ENCODE measurements around the gene SEMA4D.

SEMA4D gene

DNA sequence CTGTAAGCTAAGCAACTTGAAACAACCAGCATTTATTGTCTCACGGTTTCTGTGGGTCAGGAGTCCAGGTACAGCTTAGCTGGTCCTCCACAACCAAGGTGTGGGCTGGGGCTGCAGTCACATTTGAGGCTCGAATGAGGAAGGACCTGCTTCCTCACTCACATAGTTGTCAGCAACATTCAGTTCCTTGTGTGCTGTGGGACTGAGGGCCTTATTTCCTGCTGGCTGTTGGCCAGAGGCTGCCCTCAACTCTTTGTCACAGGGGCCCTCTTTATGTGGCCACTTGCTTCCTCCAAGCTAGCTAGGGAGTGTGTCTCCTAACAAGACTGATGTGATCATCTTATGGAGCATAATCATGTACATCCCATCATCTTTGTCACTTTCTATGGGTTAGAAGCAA is 29.2 kb upstream of the SEMA4D start:
- no peak for DNase-seq

DNA sequence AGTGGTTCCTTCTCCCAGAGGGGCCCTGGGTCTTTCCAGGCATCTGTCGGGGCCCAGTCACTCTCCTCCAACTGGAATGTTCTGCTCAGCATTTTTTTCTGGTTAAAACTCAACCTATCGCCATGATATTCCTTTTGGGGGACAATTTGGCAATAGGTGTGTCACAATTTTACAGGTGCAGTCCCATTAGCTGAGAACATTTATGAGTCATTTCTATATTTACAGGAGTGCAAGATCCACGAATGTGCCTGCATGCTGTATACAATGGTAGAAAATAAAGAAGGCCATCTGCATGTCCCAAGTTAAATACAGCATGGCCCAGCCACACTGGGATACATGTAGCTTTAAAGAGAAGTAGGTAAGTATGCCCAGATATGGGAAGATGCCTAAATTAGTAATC is 28.8 kb upstream of the SEMA4D start:
- no peak for DNase-seq

DNA sequence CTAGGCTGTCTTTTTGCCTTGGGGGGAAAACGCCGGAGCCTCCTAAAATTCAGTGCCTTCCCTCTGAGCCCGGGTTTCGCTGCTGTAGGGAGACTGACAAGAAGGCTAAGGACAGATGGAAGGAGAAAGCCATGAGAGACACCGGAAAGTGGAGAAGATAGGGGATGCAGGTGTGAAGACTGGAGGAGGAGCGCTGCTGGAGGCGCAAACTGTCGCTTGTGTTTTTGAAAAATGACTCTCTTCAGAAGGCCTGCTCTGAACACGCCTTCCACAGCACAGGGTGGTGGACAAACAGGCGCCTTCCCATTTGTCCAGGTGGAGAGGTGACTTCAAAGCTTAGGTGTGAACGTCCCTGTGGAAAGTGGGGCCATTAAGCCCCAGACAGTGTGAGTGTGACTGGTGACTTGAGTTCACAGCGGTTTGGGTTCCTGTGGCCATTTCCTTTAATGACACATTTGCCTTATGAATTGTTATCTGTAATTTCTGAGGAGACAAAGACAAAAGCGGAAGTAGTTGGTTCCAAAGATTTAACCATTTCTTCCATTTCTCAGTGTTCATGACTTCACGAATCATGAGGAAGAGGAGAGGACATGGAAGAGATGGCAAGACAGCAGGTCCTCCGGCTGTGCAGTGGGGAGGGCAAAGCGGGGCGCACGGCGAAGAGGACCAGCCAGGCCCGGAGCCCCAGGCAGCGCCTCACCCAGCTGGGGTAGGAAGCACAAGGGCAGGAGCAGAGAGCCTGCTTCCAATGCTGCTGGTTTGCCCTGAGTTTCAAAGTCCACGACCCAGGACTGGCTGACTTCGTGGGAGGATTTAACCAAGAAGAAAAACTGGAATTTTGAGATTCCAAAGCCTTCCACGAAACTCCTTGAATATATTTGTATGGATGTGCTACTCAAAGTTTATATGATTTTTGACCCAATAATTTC is 27.8 kb upstream of the SEMA4D start:
- no peak for DNase-seq

DNA sequence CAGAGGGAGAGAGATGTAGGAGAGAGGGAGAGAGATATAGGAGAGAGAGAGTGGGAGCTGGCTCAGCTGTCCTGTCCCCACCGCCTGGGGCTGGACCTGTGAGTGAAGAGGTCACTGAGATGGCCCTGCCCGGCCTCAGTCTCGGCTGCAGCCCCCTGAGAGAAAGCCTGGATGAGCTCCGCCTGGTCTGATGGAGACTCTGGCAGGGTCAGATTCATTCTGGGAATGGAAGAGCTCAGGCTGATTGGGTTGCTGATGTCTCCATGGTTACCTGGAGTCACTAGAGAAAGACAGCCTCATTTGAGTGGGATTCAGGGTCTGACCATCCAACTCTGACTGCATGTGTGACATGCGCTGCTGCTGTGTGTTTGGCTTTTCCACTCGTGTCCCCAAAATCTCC is 27.1 kb upstream of the SEMA4D start:
- no peak for DNase-seq

DNA sequence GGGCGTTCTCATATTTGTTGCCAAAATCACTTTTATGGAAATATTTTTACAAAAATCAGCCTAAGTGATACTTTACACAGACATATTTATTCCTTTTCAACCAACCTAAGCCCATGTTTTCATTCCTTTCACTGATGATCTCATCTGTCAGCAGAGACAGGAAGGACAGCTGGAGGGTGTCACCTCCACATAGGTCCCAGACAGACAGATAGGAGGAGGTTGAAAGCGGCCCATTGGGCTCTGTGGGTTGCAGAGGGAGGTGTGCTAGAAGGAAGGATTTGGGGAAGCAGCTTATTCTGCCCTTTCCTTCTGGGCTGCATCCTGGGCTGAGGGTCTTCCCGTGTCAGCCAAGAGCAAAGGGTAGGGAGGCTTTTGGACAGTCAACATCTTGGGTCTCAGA is 26.0 kb upstream of the SEMA4D start:
- no peak for DNase-seq

DNA sequence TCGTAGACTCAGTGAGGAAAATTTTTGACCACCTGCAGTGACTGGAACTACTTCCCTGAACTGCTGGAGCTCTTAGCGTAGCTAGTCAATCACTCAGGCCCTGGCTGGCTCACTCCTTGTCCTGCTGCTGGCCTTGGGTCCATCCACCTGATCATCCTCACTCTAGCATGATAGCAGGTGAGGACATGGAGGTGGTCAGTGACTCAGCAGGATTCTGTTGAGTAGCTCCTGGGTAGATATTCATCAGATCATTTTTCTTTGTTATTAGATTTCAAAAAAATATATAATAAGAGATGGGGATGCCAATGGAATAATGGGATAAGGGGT is 25.0 kb upstream of the SEMA4D start:
- DNase-seq = no peak

DNA sequence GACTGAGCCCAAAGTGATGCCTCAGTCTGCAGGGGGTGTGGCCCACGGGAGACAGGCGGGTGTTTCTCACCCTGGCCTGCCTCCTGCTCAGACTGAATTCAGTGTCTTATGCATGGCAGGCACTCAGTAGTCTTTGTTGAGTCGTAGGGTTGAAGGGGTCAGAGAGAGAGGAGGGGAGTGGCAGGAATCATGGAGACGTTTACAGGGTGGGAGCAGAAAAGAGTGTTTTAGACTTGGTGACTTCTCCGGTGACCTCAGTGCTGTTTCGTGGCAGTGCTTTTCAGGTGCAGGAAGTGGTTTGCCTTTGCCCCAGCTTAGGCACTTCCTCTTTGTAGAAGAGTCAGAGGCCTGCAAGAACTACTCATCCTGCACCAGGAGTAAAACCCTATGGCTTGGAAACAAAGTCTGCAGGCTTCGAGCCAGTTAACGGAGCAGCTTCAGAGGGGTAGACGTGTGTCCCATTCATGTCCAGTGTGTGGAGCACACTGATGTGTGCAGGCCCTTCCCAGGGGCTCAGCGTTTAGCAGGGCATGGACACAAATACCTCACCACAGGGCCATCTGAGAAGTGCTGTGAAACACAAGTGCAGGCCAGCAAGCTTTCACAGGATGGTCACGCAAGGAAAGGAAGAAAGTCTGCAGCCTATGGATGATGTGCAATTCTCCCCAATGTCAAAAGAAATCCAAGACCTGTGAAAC is 24.5 kb upstream of the SEMA4D start:
- no peak for DNase-seq

DNA sequence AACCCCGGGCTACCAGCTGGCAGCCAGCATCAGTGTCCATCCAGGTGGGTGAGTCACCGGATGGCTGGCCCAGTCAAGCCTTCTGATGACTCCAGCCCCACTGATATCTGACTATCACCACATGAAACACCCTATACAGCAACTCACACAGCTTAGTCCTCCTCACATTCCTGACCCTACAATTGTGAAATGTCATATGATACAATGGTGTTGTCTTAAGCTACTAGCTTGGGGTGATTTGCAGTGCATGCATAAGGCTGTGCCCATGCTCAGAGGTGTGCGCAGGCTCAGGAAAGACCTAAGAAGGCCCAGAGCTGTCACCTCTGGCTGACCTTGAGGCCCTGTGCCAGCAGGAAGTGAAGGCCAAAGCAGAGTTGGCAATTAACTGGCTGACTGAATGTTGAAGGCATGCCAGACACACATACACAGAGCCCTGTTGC is 21.5 kb upstream of the SEMA4D start:
- DNase-seq = no peak

DNA sequence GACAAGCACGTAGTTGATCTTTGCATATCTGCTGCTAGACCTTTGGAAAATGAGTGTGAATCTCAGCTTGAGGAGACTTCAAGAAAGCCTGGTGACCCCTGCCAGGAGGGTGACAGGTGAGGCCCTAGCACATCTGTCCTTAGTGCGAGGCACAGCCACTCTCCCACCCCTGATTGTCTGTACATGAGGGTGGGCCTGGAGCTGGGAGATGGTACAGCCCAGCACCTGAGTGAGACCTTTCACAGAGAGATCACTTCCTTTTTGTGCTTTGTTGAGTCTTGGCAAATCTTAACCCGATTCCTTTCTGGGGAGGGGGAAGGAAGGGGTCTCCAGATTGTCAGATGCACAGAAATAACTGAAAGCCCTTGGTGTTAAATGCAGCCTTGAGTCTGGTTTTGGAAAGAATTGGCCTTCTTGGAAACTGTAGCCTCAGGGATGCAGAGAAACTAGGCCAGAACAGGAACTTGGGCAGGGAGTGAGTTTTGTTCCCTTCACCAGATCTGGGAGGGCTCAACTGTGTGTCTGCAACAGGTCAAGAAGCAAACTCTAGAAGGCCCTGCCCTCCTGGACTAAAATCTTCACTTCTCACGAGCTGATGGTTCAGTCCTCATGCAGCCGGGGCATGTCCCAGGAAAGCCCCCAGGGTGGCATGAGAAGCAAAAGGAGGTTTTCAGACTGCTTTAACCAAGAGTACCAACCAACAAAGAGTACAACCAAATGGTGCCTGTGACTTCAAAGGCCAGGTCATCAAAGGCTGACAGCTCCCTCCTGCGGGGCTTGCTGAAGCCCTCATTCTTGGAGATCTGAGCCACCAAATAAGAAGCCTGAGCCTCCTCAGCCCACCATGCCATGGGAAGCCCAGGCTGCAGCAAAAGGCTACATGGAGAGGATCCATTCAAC is 20.8 kb upstream of the SEMA4D start:
- DNase-seq = no peak

DNA sequence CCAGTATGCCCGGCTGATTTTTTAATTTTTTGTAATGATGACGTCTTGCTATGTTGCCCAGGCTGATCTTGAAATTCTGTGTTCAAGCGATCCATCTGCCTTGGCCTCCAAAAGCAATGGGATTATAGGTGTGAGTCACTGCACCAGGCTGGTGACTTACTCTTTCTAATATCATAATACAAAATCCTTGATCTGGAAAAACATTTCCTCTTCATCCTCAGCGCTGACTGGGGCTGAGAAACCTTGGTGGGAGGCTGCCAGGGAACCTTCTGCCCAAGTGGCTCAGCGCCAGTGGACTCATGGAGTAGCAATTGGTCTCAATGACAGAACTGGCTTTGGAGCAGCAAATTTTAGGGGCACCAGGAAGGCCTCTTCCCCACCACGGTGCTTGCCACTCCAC is 17.5 kb upstream of the SEMA4D start:
- DNase-seq = no peak

DNA sequence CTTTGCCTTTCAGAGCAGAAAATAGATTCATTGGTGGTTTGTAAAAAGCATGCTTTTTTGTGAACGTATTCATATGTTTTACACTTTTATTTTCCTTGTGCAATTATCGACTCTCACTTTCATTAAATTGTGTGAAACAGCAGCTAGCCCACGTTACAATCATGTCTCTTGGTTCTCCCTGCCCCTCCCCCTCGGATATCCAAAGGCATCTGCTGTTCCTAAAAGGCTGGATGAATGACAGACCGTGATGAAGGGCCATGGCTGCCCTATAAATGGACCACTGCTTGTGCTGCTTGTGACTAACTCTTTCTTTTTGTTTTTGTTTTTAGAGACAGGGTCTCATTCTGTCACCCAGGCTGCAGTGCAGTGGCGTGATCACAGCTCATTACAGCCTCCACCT is 17.0 kb upstream of the SEMA4D start:
- no peak for DNase-seq

DNA sequence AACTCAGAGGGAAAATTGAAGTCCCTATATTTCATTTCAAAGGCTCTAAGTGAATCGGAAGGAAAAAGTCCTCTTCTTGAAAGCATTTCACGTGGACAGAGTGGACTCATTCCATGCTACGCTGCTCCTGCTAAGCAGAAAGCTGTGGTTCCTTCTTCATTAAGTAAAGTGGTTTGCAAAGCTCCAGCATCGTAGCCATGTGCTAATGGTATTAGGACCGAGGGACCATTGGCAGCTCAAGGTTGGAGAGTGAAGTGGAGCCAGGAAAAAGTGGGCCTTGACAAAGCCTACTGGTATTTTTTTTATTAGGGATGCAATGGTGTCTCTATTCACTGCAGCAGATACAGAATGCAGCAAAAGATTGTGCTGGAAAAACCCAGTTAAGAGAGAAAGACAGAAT is 16.4 kb upstream of the SEMA4D start:
- no peak for DNase-seq

DNA sequence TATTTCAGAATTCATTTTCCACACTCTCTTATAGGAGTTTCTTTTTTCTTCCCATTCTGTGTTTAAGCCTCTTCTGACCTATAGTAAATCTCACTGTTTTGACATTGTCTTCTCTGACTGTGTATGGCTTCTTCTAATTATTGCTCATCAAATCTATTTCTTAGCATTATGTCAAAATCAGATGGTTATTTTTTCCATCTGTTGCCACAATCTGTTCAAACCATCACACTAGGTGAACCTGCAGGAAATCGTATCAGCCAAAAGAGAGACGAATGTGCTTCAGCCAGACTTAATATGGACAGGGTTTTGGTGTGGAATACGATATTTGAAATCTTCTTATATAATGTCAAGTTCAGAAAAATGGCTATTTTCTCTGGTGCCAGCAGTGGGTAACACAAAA is 15.9 kb upstream of the SEMA4D start:
- no peak for DNase-seq

DNA sequence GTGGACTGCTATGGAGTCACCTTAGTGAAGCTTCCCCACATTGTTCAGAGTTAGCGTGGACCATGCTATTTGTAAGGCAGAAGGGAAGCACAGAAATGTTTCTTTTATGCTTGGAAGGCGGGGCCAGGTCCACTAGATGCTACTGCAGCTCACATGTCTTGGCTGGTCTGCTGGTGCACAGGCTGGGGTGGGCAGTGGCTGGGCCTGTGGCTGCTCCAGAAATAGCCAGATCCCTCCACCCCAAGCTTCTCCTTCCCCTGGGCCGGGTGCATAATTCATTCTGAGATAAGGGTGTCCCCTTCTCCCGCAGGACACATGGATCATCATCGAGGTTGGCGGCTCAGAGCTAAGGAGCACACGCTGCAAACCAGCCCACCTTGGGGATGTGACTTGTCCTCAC is 14.5 kb upstream of the SEMA4D start:
- no peak for DNase-seq

DNA sequence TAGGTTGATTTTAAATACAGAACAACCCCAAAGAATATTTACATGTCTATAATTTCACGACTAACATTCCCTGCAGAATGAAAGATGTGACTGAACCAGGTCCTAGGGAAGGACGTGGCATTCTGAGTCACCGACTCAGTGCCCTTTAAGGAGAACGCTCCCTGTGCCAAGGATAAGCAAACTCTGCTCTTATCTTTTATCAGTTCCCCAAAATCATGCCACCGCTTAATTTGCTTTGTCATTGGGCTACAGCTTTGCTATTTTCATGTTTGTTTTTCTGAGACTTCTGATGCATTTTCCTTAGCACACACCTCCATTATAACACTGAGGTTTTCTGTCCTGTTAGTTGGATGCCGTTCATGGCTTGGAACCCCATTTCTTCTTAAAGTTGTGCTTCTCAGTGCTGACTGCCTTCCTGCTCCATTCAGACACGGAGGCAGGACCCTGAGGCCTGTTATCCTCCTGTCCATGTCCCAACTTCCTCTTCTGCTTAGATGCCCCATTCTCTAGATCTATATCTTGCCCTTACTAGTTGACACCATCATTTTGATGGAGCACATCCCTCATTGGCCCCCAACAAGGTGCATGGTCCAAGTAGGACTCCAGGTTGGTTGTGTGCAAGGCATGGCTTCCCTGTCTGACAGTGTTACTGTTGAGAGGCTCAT is 11.2 kb upstream of the SEMA4D start:
- DNase-seq = no peak

DNA sequence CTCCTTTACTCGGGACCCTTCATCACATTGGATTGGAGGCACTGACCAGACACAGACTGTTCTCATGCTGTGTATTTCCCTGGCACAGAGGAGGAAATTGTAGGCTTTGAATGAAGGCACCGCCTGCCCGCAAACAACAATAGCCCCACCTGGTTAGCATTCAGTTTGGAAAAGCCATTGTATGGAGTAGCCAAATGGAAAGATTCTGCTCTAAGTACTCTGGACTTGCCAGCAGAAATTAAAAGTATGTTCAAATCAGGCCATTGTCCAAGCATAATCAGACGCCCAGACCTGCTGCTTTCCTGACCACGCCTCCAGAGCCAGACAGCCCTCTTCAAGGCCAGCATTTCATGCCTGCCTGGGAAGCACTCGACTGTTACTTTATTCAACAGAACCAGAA is 8.0 kb upstream of the SEMA4D start:
- DNase-seq = peak; percentile 67

DNA sequence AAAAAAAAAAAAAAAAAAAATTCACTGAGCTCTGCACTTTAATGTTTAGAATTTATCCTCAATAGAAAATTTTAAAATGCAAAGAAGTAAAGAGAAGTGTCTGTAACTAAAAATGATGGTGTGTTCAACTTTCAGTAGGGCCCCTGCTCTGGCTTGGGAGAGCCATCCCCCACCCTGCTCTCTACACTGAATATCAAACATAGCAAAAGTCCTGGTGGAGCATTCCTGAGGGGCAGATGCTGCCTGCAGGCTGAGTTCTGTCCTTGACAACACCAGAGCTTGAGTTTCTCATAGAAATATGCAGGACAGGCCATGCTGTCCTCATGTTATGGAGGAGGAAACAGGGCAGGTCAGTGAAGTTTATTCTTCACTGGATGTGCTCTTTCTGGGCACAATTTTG is 7.1 kb upstream of the SEMA4D start:
- DNase-seq = no peak

DNA sequence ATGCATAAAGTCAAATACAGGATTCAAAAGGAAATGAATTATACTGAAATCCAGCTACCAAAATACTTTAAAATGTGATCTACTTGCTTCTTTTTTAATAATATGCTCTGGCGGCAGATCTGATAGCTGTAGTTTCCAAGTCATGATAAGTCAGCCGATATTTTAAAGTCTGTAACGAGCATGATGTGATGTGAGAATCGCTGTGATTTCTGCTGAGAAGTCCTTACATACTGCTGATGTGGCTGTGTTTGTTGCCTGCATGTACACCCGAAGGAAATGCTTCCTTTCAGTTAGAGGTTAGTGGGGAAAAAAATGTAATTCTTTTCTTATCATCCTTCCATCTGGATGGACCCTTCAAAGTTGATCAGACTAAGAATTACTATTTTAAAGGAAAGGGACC is 4.8 kb upstream of the SEMA4D start:
- no peak for DNase-seq

DNA sequence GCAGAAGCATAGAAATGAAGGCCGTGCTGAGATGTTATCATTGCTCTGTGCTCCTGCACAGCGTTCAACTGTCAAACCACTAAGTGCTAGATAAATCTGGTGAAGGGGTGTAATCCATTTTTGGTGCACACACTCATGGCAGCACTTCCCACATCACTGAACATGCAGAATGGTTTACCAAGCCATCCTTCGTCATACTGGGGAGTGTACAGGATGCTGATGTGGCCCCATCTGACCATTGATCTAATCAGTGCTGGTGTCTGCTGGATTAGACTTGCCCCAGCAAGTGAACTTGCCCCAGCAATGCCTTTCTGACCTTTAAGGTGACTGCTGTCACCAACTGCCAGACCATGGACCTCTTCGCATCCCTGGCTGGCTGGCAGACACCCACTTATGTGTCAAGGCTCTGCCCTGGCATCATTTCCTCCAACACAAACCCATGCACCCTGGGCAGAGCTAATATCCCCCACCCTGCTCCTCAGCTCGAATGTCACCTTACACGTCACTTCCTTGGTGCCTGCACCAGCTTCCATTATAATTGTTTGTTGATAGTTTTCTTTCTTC is 4.2 kb upstream of the SEMA4D start:
- DNase-seq = no peak

DNA sequence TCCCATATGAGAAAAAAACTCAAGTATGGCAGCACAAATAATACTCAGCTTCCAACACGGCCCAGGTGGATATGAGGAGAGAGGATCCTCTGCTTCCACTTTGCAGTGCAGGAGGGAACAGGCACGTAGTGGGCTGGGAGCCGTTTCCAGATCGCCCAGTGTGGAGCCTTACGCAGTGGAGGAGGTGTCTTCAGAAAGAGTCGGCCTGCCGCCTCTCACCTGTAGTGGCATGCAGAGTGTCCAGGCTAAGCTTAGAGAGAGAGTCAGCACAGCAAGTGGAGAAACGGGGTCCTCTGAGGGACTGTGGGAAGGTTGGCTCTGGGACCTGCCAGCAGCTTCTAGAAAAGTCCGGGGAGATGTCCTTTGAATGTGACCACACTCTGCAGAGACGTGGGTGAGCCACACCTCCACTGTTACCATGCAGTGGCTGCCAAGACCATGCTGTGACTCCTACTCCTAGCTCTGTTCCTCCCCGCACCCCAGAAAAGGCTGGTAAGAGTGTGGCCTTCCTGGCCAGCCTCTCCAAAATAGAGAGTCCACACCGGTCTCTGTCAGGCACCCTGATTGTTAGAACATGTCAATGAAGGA is 3.5 kb upstream of the SEMA4D start:
- no peak for DNase-seq

DNA sequence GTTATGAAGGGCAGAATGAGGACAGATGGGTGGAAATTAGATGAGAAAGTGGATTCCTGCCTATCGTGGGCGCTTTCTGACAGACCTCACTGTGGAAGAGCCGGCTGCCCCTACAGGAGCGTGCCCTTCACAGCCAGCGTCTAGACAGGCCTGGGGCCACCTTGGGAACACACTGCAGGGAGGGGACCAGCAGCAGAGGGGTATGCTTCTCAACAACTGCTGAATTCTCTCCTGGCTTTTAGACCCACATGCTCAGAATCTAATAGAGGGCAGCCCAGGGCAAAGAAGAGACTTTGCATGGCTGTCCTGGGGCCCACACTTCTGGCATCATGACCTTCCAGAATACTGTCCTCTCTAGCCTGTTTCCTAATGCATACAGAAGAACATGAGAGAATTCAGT is 2.1 kb upstream of the SEMA4D start:
- DNase-seq = no peak

DNA sequence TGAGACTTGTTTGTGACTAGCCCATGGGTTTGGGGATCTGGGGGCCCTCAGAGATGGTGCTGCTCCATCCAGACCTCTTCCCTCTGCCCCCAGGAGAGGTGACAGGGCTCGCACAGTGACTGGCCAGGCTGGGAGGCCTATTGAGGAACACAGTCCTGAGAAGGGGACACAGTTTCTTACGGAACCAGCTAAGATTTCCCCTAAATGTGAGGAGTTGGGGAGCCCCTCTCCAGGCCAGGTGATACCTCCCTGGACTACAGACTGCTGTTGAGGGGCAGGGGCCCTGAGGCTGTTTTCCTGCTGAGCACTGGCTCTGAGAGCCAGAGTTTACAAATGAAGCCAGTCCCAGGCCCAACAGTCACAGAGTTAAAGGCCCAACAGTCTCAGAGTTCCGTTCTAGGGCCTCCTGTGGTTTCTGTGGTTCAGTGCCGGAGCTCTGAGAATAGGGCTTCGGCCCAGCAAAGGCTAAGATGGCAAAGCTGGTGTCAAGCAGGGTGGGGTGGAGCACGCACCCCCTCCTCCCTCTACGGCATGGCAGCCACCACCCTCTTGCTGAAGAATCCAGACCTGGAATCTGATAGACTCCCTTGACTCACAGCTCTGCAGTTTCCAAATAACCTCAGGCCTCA is 1.1 kb upstream of the SEMA4D start:
- DNase-seq = no peak
